ENCODE data around the gene RAB3C. TPM values are rescaled to one million over a fixed set of nuclear protein-coding genes. Genes with fewer than 3 reads are reported as not detected.

The RAB3C gene
- total RNA-seq, 6 experiments from 2014 or later = not detected

DNA sequence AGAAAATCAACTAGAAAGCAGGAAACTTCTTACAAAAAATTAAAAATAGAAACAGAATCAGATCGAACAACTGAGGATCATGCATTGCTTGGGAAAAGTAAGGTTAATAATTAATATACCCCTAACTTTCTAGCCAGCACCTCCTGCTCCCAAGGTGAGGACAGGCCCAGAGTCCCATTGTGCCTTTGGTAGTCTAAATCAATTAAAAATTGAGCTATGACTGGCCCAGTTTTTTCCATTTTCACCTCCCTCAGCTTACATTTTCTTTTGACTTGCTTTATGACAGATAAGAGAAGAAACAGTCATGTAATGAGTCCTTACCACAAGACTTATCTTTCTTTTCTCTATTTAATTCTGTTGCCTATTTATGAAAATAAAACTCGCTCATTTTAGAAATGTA is 182.2 kb downstream of the RAB3C start:
- no peaks in the 10 kb centered on the region for H3K4me1 Mint-ChIP-seq (ENCODE audit: low read depth)
- TF ChIP-seq CTCF (IDR thresholded peaks at IDR 0.05) = no peak
- H3K36me3 Mint-ChIP-seq (ENCODE audit: low read depth) = no peaks in the 10 kb centered on the region
- H3K27me3 Mint-ChIP-seq (ENCODE audit: insufficient read depth) = peaks cover 3% of the 10 kb centered on the region; the same call in 1 of the 2 replicates
- H3K9me3 Mint-ChIP-seq = peaks cover 11% of the 10 kb centered on the region; the same call in 1 of the 2 replicates
- H3K4me3 Mint-ChIP-seq = no peak overlapping the region
- no peak for DNase-seq
- no peak overlapping the region for H3K27ac Mint-ChIP-seq

GRCh38 chr5:58767104-58767503 is 184.2 kb downstream of the RAB3C start:
- no peak overlapping the region for H3K27ac Mint-ChIP-seq
- no peak for TF ChIP-seq CTCF (IDR thresholded peaks at IDR 0.05)

DNA sequence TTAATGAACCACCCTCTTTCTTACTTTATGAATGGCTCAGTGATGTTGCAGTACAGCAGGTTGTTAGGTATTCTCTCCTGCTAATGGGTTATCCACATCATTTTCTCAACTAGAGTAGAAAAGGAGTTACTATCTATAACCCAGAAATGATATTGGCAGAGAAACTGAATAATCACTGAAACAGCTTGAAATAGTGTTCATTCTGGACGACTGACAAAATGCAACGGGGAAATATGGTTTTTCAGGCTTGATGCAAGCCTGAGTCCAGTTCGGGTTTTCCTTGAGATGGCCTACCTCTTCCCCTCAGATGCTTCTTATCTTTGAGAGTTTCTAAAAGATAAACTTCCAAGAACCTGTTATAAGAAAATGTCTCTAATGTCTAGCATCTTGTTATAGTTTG is 187.3 kb downstream of the RAB3C start:
- H3K27me3 Mint-ChIP-seq (ENCODE audit: insufficient read depth) = peaks cover 3% of the 10 kb centered on the region
- H3K4me3 Mint-ChIP-seq = no peak overlapping the region
- H3K27ac Mint-ChIP-seq = no peak overlapping the region
- H3K4me1 Mint-ChIP-seq (ENCODE audit: low read depth) = no peaks in the 10 kb centered on the region
- no peak for TF ChIP-seq CTCF (IDR thresholded peaks at IDR 0.05)
- no peaks in the 10 kb centered on the region for H3K36me3 Mint-ChIP-seq (ENCODE audit: low read depth)
- peaks cover 14% of the 10 kb centered on the region; the same call in 1 of the 2 replicates for H3K9me3 Mint-ChIP-seq
- DNase-seq = no peak

More at GRCh38 chr5:58767104-58767503, 184.2 kb downstream of the RAB3C start:
- H3K27me3 Mint-ChIP-seq (ENCODE audit: insufficient read depth) = peaks cover 3% of the 10 kb centered on the region; the same call in 1 of the 2 replicates
- DNase-seq = no peak
- no peak overlapping the region for H3K4me3 Mint-ChIP-seq
- H3K4me1 Mint-ChIP-seq (ENCODE audit: low read depth) = no peaks in the 10 kb centered on the region
- peaks cover 11% of the 10 kb centered on the region; the same call in 1 of the 2 replicates for H3K9me3 Mint-ChIP-seq
- no peaks in the 10 kb centered on the region for H3K36me3 Mint-ChIP-seq (ENCODE audit: low read depth)

DNA sequence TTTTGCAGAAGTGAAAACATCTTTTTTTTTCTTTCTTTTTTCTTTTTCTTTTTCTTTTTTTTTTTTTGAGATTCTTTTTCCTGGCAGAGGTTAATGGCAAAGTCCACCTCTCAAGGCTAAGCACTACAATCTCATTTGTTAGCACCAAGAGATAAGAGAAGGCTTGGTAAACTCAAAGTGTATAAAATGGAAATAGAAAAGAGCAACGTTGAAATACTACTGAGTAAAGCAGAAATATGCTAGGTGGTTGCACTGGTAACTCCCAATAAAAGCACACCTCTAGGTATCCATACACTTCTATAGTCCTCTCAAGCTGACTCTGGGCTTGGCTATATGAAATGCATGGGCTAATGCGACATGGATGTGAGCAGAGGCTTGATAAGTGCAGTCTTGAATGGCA is 188.9 kb downstream of the RAB3C start:
- Mint-ChIP-seq H3K4me1 (ENCODE audit: low read depth) (no peaks in the 10 kb centered on the region), H3K36me3 (ENCODE audit: low read depth) (no peaks in the 10 kb centered on the region), H3K9me3 (peaks cover 9% of the 10 kb centered on the region; the same call in 1 of the 2 replicates), H3K27ac (no peak overlapping the region), H3K4me3 (no peak overlapping the region), H3K27me3 (ENCODE audit: insufficient read depth) (no peaks in the 10 kb centered on the region; the same call in 1 of the 2 replicates)
- DNase-seq = no peak
- no peak for TF ChIP-seq CTCF (IDR thresholded peaks at IDR 0.05)

DNA sequence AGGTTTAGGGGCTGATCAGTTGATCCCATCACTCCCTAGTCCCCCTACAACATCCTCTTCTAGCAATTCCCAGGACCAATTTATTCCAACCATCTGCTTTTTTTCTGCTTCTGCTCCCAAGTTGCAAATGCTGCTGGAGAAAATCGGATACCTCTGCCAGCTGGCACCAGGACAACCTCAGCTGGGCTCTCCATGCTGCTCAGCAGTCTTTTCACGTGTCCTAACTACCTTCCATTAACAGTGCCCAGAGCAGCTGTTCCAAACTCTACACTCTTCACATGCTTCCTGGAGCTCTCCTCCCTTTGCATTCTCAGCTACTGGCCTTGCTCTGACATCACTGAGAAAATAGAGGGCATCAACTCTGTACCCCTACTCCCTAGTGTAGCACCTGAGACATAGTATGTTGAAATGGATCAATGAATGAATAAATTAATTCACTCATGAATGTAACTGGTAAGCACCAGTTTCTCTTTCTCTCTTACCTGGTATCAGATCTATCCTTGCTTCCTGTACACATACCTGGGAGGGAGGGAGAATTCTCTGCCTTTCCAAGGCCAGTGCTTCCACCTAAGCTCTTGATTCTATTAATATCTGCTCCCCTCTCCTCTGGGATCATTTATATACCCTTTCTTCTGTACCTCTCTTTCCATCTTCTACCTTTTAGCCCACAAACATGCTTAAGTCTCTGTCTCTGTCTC is 191.0 kb downstream of the RAB3C start:
- Mint-ChIP-seq H3K4me3 (no peak overlapping the region), H3K27ac (no peak overlapping the region), H3K9me3 (peaks cover 9% of the 10 kb centered on the region), H3K36me3 (ENCODE audit: low read depth) (no peaks in the 10 kb centered on the region), H3K27me3 (ENCODE audit: insufficient read depth) (no peaks in the 10 kb centered on the region; the same call in 1 of the 2 replicates), H3K4me1 (ENCODE audit: low read depth) (no peaks in the 10 kb centered on the region)
- no peak for TF ChIP-seq CTCF (IDR thresholded peaks at IDR 0.05)
- no peak for DNase-seq

Measured in HFFc6 (cell line).